C1 segment of cervical spinal cord (tissue), 14 donors: ENCODE data around the gene NDNF.

Source experiments
- DNase-seq, 14 donors: peaks; one replicate each; lab custom pipeline; 2025; lab: John Stamatoyannopoulos, UW

NDNF gene

GRCh38 chr4:121070696-121071639 is 1.4 kb downstream of the NDNF start:
- peak in 4 of 14 donors; percentile 20 to 52 (median 32) for DNase-seq

- DNase-seq: peak in 1 of 14 donors; percentile 5
These were observed 2.1 kb downstream of the NDNF start for GRCh38 chr4:121070274-121070673.

- no peak for DNase-seq
These were observed 2.9 kb downstream of the NDNF start for GRCh38 chr4:121069430-121069829.

GRCh38 chr4:121064482-121064881 is 7.9 kb downstream of the NDNF start:
- DNase-seq: no peak

- no peak for DNase-seq
These were observed 9.8 kb downstream of the NDNF start for GRCh38 chr4:121062521-121062920.

- DNase-seq: no peak
These were observed 10.5 kb downstream of the NDNF start for GRCh38 chr4:121061861-121062260.

- no peak for DNase-seq
These were observed 11.1 kb downstream of the NDNF start for GRCh38 chr4:121061215-121061614.

GRCh38 chr4:121057466-121057922 is 14.8 kb downstream of the NDNF start:
- DNase-seq: no peak

GRCh38 chr4:121056066-121056465 is 16.3 kb downstream of the NDNF start:
- DNase-seq: no peak

- DNase-seq: no peak
These were observed 18.0 kb downstream of the NDNF start for GRCh38 chr4:121054373-121054772.

GRCh38 chr4:121053601-121054143 is 18.7 kb downstream of the NDNF start:
- DNase-seq: no peak

GRCh38 chr4:121050300-121050699 is 22.0 kb downstream of the NDNF start:
- DNase-seq: no peak

GRCh38 chr4:121049072-121049599 is 23.2 kb downstream of the NDNF start:
- no peak for DNase-seq

GRCh38 chr4:121048165-121048564 is 24.2 kb downstream of the NDNF start:
- no peak for DNase-seq

GRCh38 chr4:121041307-121042090 is 30.8 kb downstream of the NDNF start:
- no peak for DNase-seq

GRCh38 chr4:121034017-121034416 is 38.3 kb downstream of the NDNF start:
- peak in 1 of 14 donors; percentile 7 for DNase-seq

GRCh38 chr4:121030711-121031110 is 41.6 kb downstream of the NDNF start:
- no peak for DNase-seq

GRCh38 chr4:121030131-121030530 is 42.2 kb downstream of the NDNF start:
- peak in 1 of 14 donors; percentile 1 for DNase-seq

- DNase-seq: no peak
These were observed 46.3 kb downstream of the NDNF start for GRCh38 chr4:121026034-121026433.

GRCh38 chr4:121025540-121025939 is 46.8 kb downstream of the NDNF start:
- DNase-seq: no peak

GRCh38 chr4:121018543-121018942 is 53.8 kb downstream of the NDNF start:
- DNase-seq: no peak

- DNase-seq: no peak
These were observed 55.7 kb downstream of the NDNF start for GRCh38 chr4:121016611-121017010.
